ENCODE data around the gene APOA1. TPM values are rescaled to one million over a fixed set of nuclear protein-coding genes. Genes with fewer than 3 reads are reported as not detected.

Gene APOA1
- polyA plus RNA-seq, 1 of the 3 experiments (the other 2 are of a cell fraction): 0.20 TPM

- 69% methylated on average over 6 of the region's 9 CpGs for WGBS (ENCODE audit: low lambda C conversion rate)
- Histone ChIP-seq H3K9me3 (no peaks in the 10 kb centered on the region), H3K79me2 (ENCODE audit: insufficient read depth) (no peaks in the 10 kb centered on the region), H3K36me3 (replicated peaks in 1 of 2; ENCODE audit: control insufficient read depth in 1 of 2, insufficient read depth in 2 of 2, low read length in 1 of 2) (no peaks in the 10 kb centered on the region), H3K4me2 (no peak overlapping the region), H4K20me1 (ENCODE audit: insufficient read depth) (no peaks in the 10 kb centered on the region), H3K9ac (no peak overlapping the region), H3F3A (replicated peaks; ENCODE audit: insufficient read depth) (no peaks in the 10 kb centered on the region), H2AFZ (ENCODE audit: low read depth) (no peak overlapping the region), H3K9me2 (no peaks in the 10 kb centered on the region), H3K27me3 (ENCODE audit: insufficient read depth) (no peaks in the 10 kb centered on the region), H3K27ac (ENCODE audit: low read depth in 2 of 2, low read length in 1 of 2) (no peak overlapping the region), H3K4me3 (ENCODE audit: low read depth in 2 of 2, low read length in 1 of 2) (no peak overlapping the region), H3K4me1 (ENCODE audit: control insufficient read depth in 1 of 2, insufficient read depth in 2 of 2, low read depth in 1 of 2, low read length in 1 of 2) (peaks cover 0 to 30% of the 10 kb centered on the region in 2 experiments; a peak in 1 of 4 replicates)
- TF ChIP-seq IRF3 (IDR thresholded peaks at IDR 0.05; ENCODE audit: low read depth, low read length): no peak
- no peak for TF ChIP-seq POLR2AphosphoS5 (IDR thresholded peaks at IDR 0.05; ENCODE audit: low read depth, low read length)
- TF ChIP-seq MAX (IDR thresholded peaks at IDR 0.05; ENCODE audit: low read depth): no peak
- no peak for TF ChIP-seq RFX5 (IDR thresholded peaks at IDR 0.05; ENCODE audit: low read length)
- no peak for TF ChIP-seq NRF1 (IDR thresholded peaks at IDR 0.05; ENCODE audit: low read depth, low read length)
- no peak for TF ChIP-seq TEAD4 (IDR thresholded peaks at IDR 0.05; ENCODE audit: borderline replicate concordance, insufficient read depth)
- TF ChIP-seq USF2 (IDR thresholded peaks at IDR 0.05; ENCODE audit: borderline replicate concordance, low read depth, low read length): no peak
- no peak for TF ChIP-seq YY1 (IDR thresholded peaks at IDR 0.05; ENCODE audit: low read depth)
- TF ChIP-seq RXRA (IDR thresholded peaks at IDR 0.05; ENCODE audit: borderline replicate concordance, low read depth): no peak
- TF ChIP-seq TCF12 (IDR thresholded peaks at IDR 0.05): no peak
- TF ChIP-seq FOXJ3 (CRISPR knock-in tag; IDR thresholded peaks at IDR 0.05): no peak
- TF ChIP-seq ELF1 (IDR thresholded peaks at IDR 0.05): no peak
- DNase-seq: no peak
- ChIA-PET CTCF (interaction anchor here (1.2 to 1.4 kb wide), 2 partner anchors 36 to 279 kb away, joined by 4 to 5 read pairs; partner anchors contain the start of gene APOA5), POLR2A (no interaction called here)
Measured at GRCh38 chr11:116826751-116827431, 10.5 kb downstream of the APOA1 start.

GRCh38 chr11:116825854-116826750, 11.3 kb downstream of the APOA1 start:
- H3K4me3 ChIP-seq (ENCODE audit: low read depth in 2 of 2, low read length in 1 of 2): no peak overlapping the region
- no peaks in the 10 kb centered on the region for H3K79me2 ChIP-seq (ENCODE audit: insufficient read depth)
- 73% methylated on average over 13 of the region's 22 CpGs for WGBS (ENCODE audit: low lambda C conversion rate)
- H3K27me3 ChIP-seq (ENCODE audit: insufficient read depth): no peaks in the 10 kb centered on the region
- no peak overlapping the region for H2AFZ ChIP-seq (ENCODE audit: low read depth)
- H4K20me1 ChIP-seq (ENCODE audit: insufficient read depth): no peaks in the 10 kb centered on the region
- no peaks in the 10 kb centered on the region for H3K9me2 ChIP-seq
- H3F3A ChIP-seq (replicated peaks; ENCODE audit: insufficient read depth): no peaks in the 10 kb centered on the region
- H3K27ac ChIP-seq (ENCODE audit: low read depth in 2 of 2, low read length in 1 of 2): no peak overlapping the region
- H3K4me2 ChIP-seq: no peak overlapping the region
- peaks cover 0 to 30% of the 10 kb centered on the region in 2 experiments; a peak in 1 of 4 replicates for H3K4me1 ChIP-seq (ENCODE audit: control insufficient read depth in 1 of 2, insufficient read depth in 2 of 2, low read depth in 1 of 2, low read length in 1 of 2)
- H3K9me3 ChIP-seq: no peaks in the 10 kb centered on the region
- H3K36me3 ChIP-seq (replicated peaks in 1 of 2; ENCODE audit: control insufficient read depth in 1 of 2, insufficient read depth in 2 of 2, low read length in 1 of 2): no peaks in the 10 kb centered on the region
- no peak overlapping the region for H3K9ac ChIP-seq
- CTCF ChIA-PET: interaction anchor here (1.2 to 1.4 kb wide), 2 partner anchors 35 to 280 kb away, joined by 4 to 5 read pairs; partner anchors contain the start of gene APOA5
- POLR2A ChIA-PET: no interaction called here
- no peak for DNase-seq
- TF ChIP-seq CTCF (IDR thresholded peaks at IDR 0.05) (no peak), RXRA (IDR thresholded peaks at IDR 0.05; ENCODE audit: borderline replicate concordance, low read depth) (no peak), USF2 (IDR thresholded peaks at IDR 0.05; ENCODE audit: borderline replicate concordance, low read depth, low read length) (no peak), SMC3 (IDR thresholded peaks at IDR 0.05; ENCODE audit: low read depth, low read length) (no peak), JUND (IDR thresholded peaks at IDR 0.05) (no peak), MEF2A (IDR thresholded peaks at IDR 0.05; ENCODE audit: borderline replicate concordance, low read depth) (no peak), SIN3A (IDR thresholded peaks at IDR 0.05; ENCODE audit: borderline replicate concordance, low read depth, low read length) (no peak), RAD21 (IDR thresholded peaks at IDR 0.05; ENCODE audit: low read length) (no peak), NRF1 (IDR thresholded peaks at IDR 0.05; ENCODE audit: low read depth, low read length) (no peak), TCF12 (IDR thresholded peaks at IDR 0.05) (no peak), TAF1 (IDR thresholded peaks at IDR 0.05; ENCODE audit: borderline replicate concordance, low read depth, low read length) (no peak), EZH2phosphoT487 (IDR thresholded peaks at IDR 0.05; ENCODE audit: borderline replicate concordance, low read depth) (no peak), FOXJ3 (CRISPR knock-in tag; IDR thresholded peaks at IDR 0.05) (no peak), YY1 (IDR thresholded peaks at IDR 0.05; ENCODE audit: low read depth) (no peak)
